K562 (cell line): ENCODE data around the gene GPR15. TPM values are rescaled to one million over a fixed set of nuclear protein-coding genes. Genes with fewer than 3 reads are reported as not detected.

ENCODE experiments used
- NFRKB ChIP-seq: fragments of 450-650 bp; IDR thresholded peaks from 2 replicates; pipeline ENCODE4 v1.6.1; 2016; ENCODE audit warnings: low read depth
- POLR2H ChIP-seq: IDR thresholded peaks from 2 replicates; pipeline ENCODE4 v1.6.1; 2016; ENCODE audit warnings: missing genetic modification characterization, low read depth, mild to moderate bottlenecking, control low read depth, missing compliant biosample characterization, moderate library complexity
- RNF2 ChIP-seq: sonication (generic); IDR thresholded peaks from 2 replicates; pipeline ENCODE4 v1.6.1; 2016
- SOX6 ChIP-seq: fragments of 450-650 bp; IDR thresholded peaks from 2 replicates; pipeline ENCODE4 v1.6.1; 2014; ENCODE audit warnings: mild to moderate bottlenecking
- polyA plus RNA-seq, 8 experiments: library from polyadenylated mRNA; depleted of rRNA in 4 of 8; stranded (reverse) in 5 of 8; unstranded in 3 of 8; fragments of >200 nt; fragmentation: Nextera tagmentation in 2 of 8; fragmentation: Illumina TruSeq in 1 of 8; extraction: Ambion mirVana in 2 of 8; extraction: Trizol in 1 of 8; gene quantifications; 2 replicates each; pipeline versions ENCODE4 v1.2.1 to v1.2.3, GENCODE V29; 2011 to 2014; ENCODE audit warnings: inconsistent platforms in 1 of 8, missing spikeins in 1 of 8
- total RNA-seq, 7 experiments: library from RNA; depleted of rRNA in 6 of 7; stranded (reverse); fragments of >200 nt in 6 of 7; fragmentation: Illumina TruSeq in 2 of 7; extraction: Trizol in 2 of 7; gene quantifications; 2 replicates each; pipeline versions ENCODE4 v1.2.1 to v1.2.3, GENCODE V29; 2011 to 2021; ENCODE audit warnings: low replicate concordance in 1 of 7
- TF ChIP-seq, protein P1 (sequence below): fragments of 450-650 bp; IDR thresholded peaks from 2 replicates; pipeline ENCODE4 v1.6.1; 2016; ENCODE audit warnings: mild to moderate bottlenecking, moderate library complexity
- TF ChIP-seq, protein P2 (sequence below), 2 experiments: fragments of 450-650 bp; IDR thresholded peaks; 2 replicates each; pipeline ENCODE4 v1.6.1; 2018; ENCODE audit warnings: mild to moderate bottlenecking in 2 of 2, low read depth in 1 of 2; ENCODE audit not compliant: partially characterized antibody in 2 of 2
- TF ChIP-seq, protein P3 (sequence below), 2 experiments: fragments of 450-650 bp in 1 of 2; IDR thresholded peaks; 2 replicates each; pipeline ENCODE4 v1.6.1; 2011 to 2017; ENCODE audit warnings: low read depth in 2 of 2, antibody characterized with exemption in 1 of 2, borderline replicate concordance in 1 of 2, low read length in 1 of 2, mild to moderate bottlenecking in 1 of 2, mixed read lengths in 1 of 2; ENCODE audit not compliant: control insufficient read depth in 1 of 2

Gene GPR15
- total and polyA plus RNA-seq, 9 of the 15 experiments (the other 6 are each of a cell fraction or from before 2014, with no cell fraction given): 0.13 TPM; not detected in 8

DNA sequence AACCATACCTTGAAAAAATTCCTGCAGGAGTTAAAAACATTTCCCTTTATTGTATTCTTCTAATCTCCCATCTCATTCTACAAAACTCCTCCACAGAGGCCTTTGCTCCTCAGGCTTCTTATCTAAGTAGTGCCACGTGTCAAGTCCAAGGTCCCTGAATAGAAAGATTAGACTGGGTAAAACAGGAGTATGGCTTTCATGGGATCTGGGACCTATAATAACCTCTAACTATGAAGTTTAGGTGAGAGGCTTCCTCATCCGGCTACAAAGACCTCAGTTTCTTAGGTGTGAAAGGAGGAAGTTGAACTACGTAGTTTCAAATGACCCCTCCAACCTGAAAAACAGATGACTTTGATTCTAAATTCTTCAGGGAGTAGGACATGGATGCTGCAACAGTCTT, 20.0 kb downstream of the GPR15 start (continued):
- TF ChIP-seq RNF2 (no peak), SOX6 (peak; percentile 85), POLR2H (no peak), NFRKB (no peak)
- TF ChIP-seq, protein P1, sequence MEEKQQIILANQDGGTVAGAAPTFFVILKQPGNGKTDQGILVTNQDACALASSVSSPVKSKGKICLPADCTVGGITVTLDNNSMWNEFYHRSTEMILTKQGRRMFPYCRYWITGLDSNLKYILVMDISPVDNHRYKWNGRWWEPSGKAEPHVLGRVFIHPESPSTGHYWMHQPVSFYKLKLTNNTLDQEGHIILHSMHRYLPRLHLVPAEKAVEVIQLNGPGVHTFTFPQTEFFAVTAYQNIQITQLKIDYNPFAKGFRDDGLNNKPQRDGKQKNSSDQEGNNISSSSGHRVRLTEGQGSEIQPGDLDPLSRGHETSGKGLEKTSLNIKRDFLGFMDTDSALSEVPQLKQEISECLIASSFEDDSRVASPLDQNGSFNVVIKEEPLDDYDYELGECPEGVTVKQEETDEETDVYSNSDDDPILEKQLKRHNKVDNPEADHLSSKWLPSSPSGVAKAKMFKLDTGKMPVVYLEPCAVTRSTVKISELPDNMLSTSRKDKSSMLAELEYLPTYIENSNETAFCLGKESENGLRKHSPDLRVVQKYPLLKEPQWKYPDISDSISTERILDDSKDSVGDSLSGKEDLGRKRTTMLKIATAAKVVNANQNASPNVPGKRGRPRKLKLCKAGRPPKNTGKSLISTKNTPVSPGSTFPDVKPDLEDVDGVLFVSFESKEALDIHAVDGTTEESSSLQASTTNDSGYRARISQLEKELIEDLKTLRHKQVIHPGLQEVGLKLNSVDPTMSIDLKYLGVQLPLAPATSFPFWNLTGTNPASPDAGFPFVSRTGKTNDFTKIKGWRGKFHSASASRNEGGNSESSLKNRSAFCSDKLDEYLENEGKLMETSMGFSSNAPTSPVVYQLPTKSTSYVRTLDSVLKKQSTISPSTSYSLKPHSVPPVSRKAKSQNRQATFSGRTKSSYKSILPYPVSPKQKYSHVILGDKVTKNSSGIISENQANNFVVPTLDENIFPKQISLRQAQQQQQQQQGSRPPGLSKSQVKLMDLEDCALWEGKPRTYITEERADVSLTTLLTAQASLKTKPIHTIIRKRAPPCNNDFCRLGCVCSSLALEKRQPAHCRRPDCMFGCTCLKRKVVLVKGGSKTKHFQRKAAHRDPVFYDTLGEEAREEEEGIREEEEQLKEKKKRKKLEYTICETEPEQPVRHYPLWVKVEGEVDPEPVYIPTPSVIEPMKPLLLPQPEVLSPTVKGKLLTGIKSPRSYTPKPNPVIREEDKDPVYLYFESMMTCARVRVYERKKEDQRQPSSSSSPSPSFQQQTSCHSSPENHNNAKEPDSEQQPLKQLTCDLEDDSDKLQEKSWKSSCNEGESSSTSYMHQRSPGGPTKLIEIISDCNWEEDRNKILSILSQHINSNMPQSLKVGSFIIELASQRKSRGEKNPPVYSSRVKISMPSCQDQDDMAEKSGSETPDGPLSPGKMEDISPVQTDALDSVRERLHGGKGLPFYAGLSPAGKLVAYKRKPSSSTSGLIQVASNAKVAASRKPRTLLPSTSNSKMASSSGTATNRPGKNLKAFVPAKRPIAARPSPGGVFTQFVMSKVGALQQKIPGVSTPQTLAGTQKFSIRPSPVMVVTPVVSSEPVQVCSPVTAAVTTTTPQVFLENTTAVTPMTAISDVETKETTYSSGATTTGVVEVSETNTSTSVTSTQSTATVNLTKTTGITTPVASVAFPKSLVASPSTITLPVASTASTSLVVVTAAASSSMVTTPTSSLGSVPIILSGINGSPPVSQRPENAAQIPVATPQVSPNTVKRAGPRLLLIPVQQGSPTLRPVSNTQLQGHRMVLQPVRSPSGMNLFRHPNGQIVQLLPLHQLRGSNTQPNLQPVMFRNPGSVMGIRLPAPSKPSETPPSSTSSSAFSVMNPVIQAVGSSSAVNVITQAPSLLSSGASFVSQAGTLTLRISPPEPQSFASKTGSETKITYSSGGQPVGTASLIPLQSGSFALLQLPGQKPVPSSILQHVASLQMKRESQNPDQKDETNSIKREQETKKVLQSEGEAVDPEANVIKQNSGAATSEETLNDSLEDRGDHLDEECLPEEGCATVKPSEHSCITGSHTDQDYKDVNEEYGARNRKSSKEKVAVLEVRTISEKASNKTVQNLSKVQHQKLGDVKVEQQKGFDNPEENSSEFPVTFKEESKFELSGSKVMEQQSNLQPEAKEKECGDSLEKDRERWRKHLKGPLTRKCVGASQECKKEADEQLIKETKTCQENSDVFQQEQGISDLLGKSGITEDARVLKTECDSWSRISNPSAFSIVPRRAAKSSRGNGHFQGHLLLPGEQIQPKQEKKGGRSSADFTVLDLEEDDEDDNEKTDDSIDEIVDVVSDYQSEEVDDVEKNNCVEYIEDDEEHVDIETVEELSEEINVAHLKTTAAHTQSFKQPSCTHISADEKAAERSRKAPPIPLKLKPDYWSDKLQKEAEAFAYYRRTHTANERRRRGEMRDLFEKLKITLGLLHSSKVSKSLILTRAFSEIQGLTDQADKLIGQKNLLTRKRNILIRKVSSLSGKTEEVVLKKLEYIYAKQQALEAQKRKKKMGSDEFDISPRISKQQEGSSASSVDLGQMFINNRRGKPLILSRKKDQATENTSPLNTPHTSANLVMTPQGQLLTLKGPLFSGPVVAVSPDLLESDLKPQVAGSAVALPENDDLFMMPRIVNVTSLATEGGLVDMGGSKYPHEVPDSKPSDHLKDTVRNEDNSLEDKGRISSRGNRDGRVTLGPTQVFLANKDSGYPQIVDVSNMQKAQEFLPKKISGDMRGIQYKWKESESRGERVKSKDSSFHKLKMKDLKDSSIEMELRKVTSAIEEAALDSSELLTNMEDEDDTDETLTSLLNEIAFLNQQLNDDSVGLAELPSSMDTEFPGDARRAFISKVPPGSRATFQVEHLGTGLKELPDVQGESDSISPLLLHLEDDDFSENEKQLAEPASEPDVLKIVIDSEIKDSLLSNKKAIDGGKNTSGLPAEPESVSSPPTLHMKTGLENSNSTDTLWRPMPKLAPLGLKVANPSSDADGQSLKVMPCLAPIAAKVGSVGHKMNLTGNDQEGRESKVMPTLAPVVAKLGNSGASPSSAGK: peak; percentile 76
- TF ChIP-seq, protein P2, sequence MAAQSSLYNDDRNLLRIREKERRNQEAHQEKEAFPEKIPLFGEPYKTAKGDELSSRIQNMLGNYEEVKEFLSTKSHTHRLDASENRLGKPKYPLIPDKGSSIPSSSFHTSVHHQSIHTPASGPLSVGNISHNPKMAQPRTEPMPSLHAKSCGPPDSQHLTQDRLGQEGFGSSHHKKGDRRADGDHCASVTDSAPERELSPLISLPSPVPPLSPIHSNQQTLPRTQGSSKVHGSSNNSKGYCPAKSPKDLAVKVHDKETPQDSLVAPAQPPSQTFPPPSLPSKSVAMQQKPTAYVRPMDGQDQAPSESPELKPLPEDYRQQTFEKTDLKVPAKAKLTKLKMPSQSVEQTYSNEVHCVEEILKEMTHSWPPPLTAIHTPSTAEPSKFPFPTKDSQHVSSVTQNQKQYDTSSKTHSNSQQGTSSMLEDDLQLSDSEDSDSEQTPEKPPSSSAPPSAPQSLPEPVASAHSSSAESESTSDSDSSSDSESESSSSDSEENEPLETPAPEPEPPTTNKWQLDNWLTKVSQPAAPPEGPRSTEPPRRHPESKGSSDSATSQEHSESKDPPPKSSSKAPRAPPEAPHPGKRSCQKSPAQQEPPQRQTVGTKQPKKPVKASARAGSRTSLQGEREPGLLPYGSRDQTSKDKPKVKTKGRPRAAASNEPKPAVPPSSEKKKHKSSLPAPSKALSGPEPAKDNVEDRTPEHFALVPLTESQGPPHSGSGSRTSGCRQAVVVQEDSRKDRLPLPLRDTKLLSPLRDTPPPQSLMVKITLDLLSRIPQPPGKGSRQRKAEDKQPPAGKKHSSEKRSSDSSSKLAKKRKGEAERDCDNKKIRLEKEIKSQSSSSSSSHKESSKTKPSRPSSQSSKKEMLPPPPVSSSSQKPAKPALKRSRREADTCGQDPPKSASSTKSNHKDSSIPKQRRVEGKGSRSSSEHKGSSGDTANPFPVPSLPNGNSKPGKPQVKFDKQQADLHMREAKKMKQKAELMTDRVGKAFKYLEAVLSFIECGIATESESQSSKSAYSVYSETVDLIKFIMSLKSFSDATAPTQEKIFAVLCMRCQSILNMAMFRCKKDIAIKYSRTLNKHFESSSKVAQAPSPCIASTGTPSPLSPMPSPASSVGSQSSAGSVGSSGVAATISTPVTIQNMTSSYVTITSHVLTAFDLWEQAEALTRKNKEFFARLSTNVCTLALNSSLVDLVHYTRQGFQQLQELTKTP (IDR thresholded peaks at IDR 0.05; ENCODE audit: low read depth in 1 of 2, partially characterized antibody in 2 of 2): no peak
- TF ChIP-seq, protein P3, sequence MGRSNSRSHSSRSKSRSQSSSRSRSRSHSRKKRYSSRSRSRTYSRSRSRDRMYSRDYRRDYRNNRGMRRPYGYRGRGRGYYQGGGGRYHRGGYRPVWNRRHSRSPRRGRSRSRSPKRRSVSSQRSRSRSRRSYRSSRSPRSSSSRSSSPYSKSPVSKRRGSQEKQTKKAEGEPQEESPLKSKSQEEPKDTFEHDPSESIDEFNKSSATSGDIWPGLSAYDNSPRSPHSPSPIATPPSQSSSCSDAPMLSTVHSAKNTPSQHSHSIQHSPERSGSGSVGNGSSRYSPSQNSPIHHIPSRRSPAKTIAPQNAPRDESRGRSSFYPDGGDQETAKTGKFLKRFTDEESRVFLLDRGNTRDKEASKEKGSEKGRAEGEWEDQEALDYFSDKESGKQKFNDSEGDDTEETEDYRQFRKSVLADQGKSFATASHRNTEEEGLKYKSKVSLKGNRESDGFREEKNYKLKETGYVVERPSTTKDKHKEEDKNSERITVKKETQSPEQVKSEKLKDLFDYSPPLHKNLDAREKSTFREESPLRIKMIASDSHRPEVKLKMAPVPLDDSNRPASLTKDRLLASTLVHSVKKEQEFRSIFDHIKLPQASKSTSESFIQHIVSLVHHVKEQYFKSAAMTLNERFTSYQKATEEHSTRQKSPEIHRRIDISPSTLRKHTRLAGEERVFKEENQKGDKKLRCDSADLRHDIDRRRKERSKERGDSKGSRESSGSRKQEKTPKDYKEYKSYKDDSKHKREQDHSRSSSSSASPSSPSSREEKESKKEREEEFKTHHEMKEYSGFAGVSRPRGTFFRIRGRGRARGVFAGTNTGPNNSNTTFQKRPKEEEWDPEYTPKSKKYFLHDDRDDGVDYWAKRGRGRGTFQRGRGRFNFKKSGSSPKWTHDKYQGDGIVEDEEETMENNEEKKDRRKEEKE (IDR thresholded peaks at IDR 0.05; ENCODE audit: borderline replicate concordance in 1 of 2, control insufficient read depth in 1 of 2, low read depth in 2 of 2, low read length in 1 of 2): no peak
